GM12801 (cell line): ENCODE data around the gene THAP7.

Experiments used
- TF ChIP-seq, protein P1 (sequence below): IDR thresholded peaks from one replicate; pipeline ENCODE4 v1.5.1; 2011; ENCODE audit warnings: control low read depth; ENCODE audit not compliant: insufficient read length; ENCODE audit errors: extremely low read depth

THAP7 gene

DNA sequence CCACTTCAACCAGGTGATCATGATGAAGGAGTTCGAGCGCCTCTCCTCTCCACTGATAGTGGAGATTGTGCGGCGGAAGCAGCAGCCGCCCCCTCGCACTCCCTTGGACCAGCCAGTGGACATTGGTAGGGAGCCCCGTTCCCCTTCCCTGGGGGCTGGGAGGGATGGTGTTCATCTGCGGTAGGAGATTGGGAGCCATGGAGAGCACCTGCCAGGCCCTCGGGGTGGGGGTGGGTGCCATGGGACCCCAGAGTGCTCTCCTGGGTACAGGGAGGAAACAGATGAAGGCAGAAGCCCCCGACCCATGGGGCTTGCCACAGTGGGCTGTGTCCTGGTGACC lies 7.0 kb downstream of the THAP7 start:
- TF ChIP-seq, protein P1, sequence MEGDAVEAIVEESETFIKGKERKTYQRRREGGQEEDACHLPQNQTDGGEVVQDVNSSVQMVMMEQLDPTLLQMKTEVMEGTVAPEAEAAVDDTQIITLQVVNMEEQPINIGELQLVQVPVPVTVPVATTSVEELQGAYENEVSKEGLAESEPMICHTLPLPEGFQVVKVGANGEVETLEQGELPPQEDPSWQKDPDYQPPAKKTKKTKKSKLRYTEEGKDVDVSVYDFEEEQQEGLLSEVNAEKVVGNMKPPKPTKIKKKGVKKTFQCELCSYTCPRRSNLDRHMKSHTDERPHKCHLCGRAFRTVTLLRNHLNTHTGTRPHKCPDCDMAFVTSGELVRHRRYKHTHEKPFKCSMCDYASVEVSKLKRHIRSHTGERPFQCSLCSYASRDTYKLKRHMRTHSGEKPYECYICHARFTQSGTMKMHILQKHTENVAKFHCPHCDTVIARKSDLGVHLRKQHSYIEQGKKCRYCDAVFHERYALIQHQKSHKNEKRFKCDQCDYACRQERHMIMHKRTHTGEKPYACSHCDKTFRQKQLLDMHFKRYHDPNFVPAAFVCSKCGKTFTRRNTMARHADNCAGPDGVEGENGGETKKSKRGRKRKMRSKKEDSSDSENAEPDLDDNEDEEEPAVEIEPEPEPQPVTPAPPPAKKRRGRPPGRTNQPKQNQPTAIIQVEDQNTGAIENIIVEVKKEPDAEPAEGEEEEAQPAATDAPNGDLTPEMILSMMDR: no peak

DNA sequence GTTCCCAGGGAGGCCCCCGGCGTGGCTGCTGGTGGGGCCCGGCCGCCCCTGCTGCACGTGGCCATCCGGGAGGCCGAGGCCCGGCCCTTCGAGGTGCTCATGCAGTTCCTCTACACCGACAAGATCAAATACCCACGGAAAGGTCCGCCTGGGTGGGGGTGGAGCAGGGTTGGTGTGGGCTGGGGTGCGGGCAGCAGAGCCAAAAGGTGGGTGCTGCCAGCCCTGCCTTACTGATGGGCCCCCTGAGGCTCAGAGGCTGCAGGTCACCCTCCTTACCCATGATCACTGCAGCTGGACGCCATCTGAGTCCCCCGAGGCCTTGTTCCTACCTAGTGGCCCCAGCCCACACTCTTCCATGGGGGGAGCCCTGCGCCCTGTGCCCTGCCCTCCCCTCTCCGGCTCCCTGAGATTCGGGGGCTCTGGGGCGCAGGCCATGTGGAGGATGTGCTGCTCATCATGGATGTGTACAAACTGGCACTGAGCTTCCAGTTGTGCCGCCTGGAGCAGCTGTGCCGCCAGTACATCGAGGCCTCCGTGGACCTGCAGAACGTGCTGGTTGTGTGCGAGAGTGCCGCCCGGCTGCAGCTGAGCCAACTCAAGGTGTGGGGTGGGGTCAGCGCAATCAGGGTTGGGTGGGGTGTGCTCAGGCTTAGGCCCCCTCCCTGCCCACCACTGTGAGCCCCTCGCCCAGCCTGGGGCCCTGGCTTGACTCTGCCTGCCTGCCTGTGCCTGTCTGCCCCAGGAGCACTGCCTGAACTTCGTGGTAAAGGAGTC lies 7.6 kb downstream of the THAP7 start:
- TF ChIP-seq, protein P1: no peak

DNA sequence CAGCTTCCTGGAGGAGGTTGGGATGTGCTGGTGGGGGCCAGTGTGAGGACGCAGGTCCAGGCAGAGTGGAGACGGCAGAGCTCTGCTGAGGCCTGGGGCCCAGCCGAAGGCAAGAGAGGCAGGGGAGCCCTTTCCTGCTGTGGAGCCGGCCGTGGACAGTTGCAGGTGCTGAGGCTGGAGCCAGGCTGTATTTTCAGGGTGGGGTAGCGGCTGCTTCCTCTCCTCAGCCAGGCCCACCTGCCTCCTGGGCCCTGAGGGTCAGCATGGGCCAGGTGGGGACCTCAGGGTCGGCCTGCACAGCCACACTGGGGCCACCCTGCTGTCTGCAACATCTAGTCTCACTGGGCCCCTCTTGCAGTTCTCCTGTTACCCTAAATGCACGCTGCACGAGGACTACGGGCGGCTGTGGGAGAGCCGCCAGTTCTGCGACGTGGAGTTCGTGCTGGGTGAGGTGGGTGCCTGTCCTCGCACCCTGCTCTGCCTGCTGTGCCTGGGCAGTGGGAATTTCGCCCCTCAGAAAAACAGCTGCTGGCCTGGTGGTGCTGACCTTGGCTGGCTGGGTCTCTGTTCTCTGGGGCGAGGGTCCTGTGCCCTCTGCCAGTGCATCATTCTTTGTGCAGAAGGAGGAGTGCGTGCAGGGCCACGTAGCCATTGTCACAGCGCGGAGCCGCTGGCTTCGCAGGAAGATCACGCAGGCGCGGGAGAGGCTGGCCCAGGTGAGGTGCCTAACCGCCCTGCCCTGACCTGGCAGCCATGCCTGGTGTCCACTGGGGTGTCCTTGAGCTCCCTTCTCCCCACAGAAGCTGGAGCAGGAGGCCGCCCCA lies 8.4 kb downstream of the THAP7 start:
- TF ChIP-seq, protein P1: no peak

DNA sequence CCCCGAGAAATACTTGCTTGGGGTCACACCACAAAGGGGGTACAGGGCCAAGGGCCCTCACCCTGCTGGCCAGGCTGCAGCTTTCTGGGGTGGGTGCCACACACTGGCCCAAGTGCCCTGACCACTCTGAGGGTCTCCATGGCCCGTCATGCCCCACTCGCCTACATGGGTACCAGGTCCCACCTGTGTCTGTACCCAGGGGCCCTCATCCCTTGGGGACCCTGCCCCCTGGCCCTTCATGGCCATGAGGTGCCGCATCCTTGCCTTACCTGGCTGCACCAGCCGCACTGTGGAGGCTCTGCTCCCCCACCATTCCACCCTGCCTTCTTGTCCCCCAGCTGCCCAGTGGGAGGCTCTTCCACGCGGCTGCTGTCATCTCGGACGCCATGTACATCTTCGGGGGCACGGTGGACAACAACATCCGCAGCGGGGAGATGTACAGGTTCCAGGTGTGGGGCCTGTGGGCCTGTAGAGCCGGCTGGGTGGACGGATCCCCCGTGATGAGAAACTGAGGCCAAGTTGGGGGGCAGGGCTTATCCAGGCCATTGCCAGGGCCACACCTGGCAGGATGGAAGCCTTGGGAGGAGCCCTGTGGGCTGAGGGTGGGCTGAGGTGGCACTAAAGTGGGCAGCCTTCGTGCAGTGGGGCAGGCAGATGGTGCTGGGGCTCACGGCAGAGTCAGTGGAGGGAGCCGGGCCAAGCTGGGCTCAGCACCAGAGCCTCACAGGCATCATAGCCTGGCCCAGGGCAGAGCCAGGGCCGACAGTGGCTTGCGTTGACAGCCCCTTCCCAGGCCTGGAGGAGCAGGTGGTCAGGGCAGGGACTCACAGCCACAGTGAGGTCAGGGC lies 9.2 kb downstream of the THAP7 start:
- TF ChIP-seq, protein P1: no peak

DNA sequence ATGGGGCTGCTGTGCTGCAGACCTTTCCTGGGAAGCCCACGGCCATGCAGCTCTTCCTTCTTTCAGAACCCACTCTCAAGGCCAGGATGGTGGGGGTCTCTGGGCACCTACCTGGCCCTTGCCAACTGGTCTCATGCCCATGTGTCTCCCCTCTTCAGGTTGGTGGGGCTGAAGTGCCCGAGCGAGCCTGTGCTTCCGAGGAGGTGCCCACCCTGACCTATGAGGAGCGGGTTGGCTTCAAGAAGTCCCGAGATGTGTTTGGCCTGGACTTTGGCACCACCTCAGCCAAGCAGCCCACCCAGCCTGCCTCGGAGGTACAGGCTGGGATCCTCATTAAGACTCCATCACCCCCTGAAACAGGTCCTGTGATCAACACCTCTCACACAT lies 9.9 kb downstream of the THAP7 start:
- TF ChIP-seq, protein P1: no peak

DNA sequence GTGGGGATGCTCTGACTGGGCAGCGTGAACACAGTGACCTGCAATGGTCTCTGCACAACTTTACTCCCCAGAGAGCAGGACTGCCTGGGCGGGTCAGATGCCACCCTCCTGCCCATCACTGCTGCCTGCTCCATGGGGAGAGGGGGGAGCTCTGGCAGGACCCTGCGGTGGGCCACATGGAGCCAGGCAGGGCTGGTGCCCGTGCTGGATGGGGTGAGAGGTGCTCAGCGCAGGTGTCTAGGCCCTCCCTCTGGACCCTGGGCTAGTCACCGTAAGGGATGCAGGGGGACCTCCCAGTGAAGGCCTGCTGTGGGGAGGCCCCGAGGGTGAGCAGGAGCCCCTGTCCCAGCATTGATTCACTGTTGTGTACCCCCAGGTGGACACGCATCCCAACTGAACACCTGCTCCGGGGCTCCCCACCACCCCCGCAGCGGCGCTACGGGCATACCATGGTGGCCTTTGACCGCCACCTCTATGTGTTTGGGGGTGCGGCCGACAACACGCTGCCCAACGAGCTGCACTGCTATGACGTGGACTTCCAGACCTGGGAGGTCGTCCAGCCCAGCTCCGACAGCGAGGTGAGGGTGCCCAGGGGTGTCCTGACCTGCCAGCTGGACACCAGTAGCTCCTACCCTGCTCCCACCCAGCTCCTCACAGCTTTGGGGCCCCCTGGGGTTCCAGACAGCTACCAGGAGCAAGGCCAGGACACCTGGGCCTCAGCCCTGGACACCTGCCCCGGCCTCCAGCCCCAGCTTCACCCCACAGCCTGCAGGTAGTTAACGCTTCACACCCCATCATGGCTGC lies 10.5 kb downstream of the THAP7 start:
- TF ChIP-seq, protein P1: no peak
